ENCODE measurements around the gene COL4A3.

The COL4A3 gene

GRCh38 chr2:227308784-227309183 is 144.4 kb downstream of the COL4A3 start:
- DNase-seq (ENCODE audit: low read depth): no peak
- H3K4me3 ChIP-seq (ENCODE audit: control insufficient read depth, low read depth, low read length): no peak overlapping the region
- no peak for TF ChIP-seq CTCF (IDR thresholded peaks at IDR 0.05; ENCODE audit: control insufficient read depth, insufficient read depth, low read depth, low read length, missing control alignments)

GRCh38 chr2:227310756-227311110 is 146.3 kb downstream of the COL4A3 start:
- no peak for TF ChIP-seq CTCF (IDR thresholded peaks at IDR 0.05; ENCODE audit: control insufficient read depth, insufficient read depth, low read depth, low read length, missing control alignments)
- no peak for DNase-seq (ENCODE audit: low read depth)
- H3K4me3 ChIP-seq (ENCODE audit: control insufficient read depth, low read depth, low read length): no peak overlapping the region

GRCh38 chr2:227311861-227312506 is 147.6 kb downstream of the COL4A3 start:
- H3K4me3 ChIP-seq (ENCODE audit: control insufficient read depth, low read depth, low read length): no peak overlapping the region
- no peak for DNase-seq (ENCODE audit: low read depth)
- no peak for TF ChIP-seq CTCF (IDR thresholded peaks at IDR 0.05; ENCODE audit: control insufficient read depth, insufficient read depth, low read depth, low read length, missing control alignments)

GRCh38 chr2:227312579-227312978 is 148.2 kb downstream of the COL4A3 start:
- TF ChIP-seq CTCF (IDR thresholded peaks at IDR 0.05; ENCODE audit: control insufficient read depth, insufficient read depth, low read depth, low read length, missing control alignments): no peak
- no peak overlapping the region for H3K4me3 ChIP-seq (ENCODE audit: control insufficient read depth, low read depth, low read length)
- DNase-seq (ENCODE audit: low read depth): no peak

- TF ChIP-seq CTCF (IDR thresholded peaks at IDR 0.05; ENCODE audit: control insufficient read depth, insufficient read depth, low read depth, low read length, missing control alignments): no peak
- DNase-seq (ENCODE audit: low read depth): no peak
- no peak overlapping the region for H3K4me3 ChIP-seq (ENCODE audit: control insufficient read depth, low read depth, low read length)
Observed at GRCh38 chr2:227313310-227313709, 148.9 kb downstream of the COL4A3 start.

- no peak for DNase-seq (ENCODE audit: low read depth)
- H3K4me3 ChIP-seq (ENCODE audit: control insufficient read depth, low read depth, low read length): no peak overlapping the region
- no peak for TF ChIP-seq CTCF (IDR thresholded peaks at IDR 0.05; ENCODE audit: control insufficient read depth, insufficient read depth, low read depth, low read length, missing control alignments)
Observed at GRCh38 chr2:227317834-227318233, 153.4 kb downstream of the COL4A3 start.
